ENCODE measurements around the gene ATP1B2. TPM values are rescaled to one million over a fixed set of nuclear protein-coding genes. Genes with fewer than 3 reads are reported as not detected.

The ATP1B2 gene
- total and polyA plus RNA-seq, 2 of the 8 experiments (the other 6 are each of a cell fraction or from before 2014, with no cell fraction given), result 9.1 to 21.0 TPM

GRCh38 chr17:7620835-7621234 is 29.9 kb upstream of the ATP1B2 start:
- FAIRE-seq, result no peak
- Histone ChIP-seq H3K9me3 (ENCODE audit: insufficient read depth in 2 of 2, low read depth in 1 of 2, low read length in 1 of 2) (no peaks in the 10 kb centered on the region), H2BK20ac (ENCODE audit: low read length) (no peak overlapping the region), H3K18ac (ENCODE audit: extremely low read depth, low read length) (no peak overlapping the region), H3K4ac (replicated peaks; ENCODE audit: insufficient read length, low read depth, low read length) (no peak overlapping the region), H2BK5ac (ENCODE audit: low read depth, low read length) (no peak overlapping the region), H3K14ac (ENCODE audit: insufficient read length) (no peak overlapping the region), H2AK5ac (ENCODE audit: low read depth, low read length) (no peak overlapping the region), H3K9ac (replicated peaks in 1 of 4; ENCODE audit: extremely low read depth in 1 of 4, low read depth in 3 of 4, low read length in 3 of 4) (no peak overlapping the region), H4K5ac (ENCODE audit: insufficient read length, low read depth, low read length) (no peak overlapping the region), H3K56ac (replicated peaks; ENCODE audit: insufficient read length, low read depth, low read length) (no peak overlapping the region), H2AFZ (ENCODE audit: low read length) (no peak overlapping the region), H3K27ac (ENCODE audit: low read depth, low read length) (no peak overlapping the region), H3K4me3 (ENCODE audit: extremely low read depth in 1 of 4, insufficient read depth in 2 of 4, low read depth in 3 of 4, low read length in 4 of 4) (no peak overlapping the region), H2BK12ac (ENCODE audit: low read depth, low read length) (no peak overlapping the region), H3K4me2 (ENCODE audit: insufficient read depth in 1 of 2, low read depth in 2 of 2, low read length in 2 of 2) (no peak overlapping the region), H3K79me2 (ENCODE audit: control insufficient read depth in 1 of 2, insufficient read depth in 2 of 2, low read length in 2 of 2) (no peaks in the 10 kb centered on the region), H3K4me1 (replicated peaks in 1 of 4; ENCODE audit: control insufficient read depth in 3 of 4, insufficient read depth in 4 of 4, low read length in 3 of 4) (no peaks in the 10 kb centered on the region), H3K23me2 (ENCODE audit: low read depth, low read length) (no peaks in the 10 kb centered on the region), H3K79me1 (ENCODE audit: low read depth, low read length) (no peaks in the 10 kb centered on the region), H3K36me3 (ENCODE audit: control insufficient read depth in 2 of 4, insufficient read depth in 4 of 4, low read length in 3 of 4) (peaks cover 0 to 1% (median 0%) of the 10 kb centered on the region in 4 experiments; a peak in 1 of 8 replicates), H4K20me1 (replicated peaks in 1 of 2; ENCODE audit: control insufficient read depth in 1 of 2, insufficient read depth in 2 of 2, low read length in 2 of 2) (no peaks in the 10 kb centered on the region), H2BK120ac (replicated peaks; ENCODE audit: low read depth, low read length) (no peak overlapping the region), H4K8ac (ENCODE audit: extremely low read depth, insufficient read depth, low read length) (no peak overlapping the region), H3K23ac (ENCODE audit: insufficient read length) (no peak overlapping the region), H4K91ac (replicated peaks; ENCODE audit: insufficient read length, low read length) (no peak overlapping the region), H3K27me3 (replicated peaks in 1 of 4; ENCODE audit: control insufficient read depth in 3 of 4, extremely low read depth in 1 of 4, insufficient read depth in 3 of 4, low read length in 3 of 4) (no peaks in the 10 kb centered on the region), H2BK15ac (ENCODE audit: low read length) (no peak overlapping the region)
- WGBS, 2 experiments (ENCODE audit: extremely low coverage in 1 of 2, insufficient coverage in 1 of 2, insufficient read length in 1 of 2, insufficient replicate concordance in 2 of 2, low coverage in 1 of 2, low lambda C conversion rate in 2 of 2, missing lambda C conversion rate in 1 of 2), result 89% methylated on average over 8 of the region's 8 CpGs; no CpG with 5 or more reads in 1 of the 2 experiments
- POLR2A ChIA-PET (ENCODE audit: partially characterized antibody), result interaction anchor here (0.9 to 79.4 kb wide), 3 partner anchors 17 to 46 kb away, joined by 3 to 2272 read pairs (median 3); partner anchors contain the start of genes ATP1B2, CD68, TP53 and WRAP53
- CTCF ChIA-PET (ENCODE audit: partially characterized antibody), result interaction anchor here (0.6 to 13.4 kb wide), 3 partner anchors 12 to 473 kb away, joined by 3 to 92 read pairs (median 3); partner anchors contain the start of genes SHBG and WRAP53
- no peak for DNase-seq (ENCODE audit: low read depth in 1 of 2, low spot score in 2 of 2)
- TF ChIP-seq TAF7 (optimal IDR thresholded peaks at IDR 0.05; ENCODE audit: borderline replicate concordance, low read depth, low read length) (no peak), KDM5A (IDR thresholded peaks at IDR 0.05; ENCODE audit: low read length) (no peak), RAD21 (IDR thresholded peaks at IDR 0.05 in 1 of 2, conservative IDR thresholded peaks at IDR 0.05 in 1 of 2; ENCODE audit: low read depth in 2 of 2, low read length in 2 of 2) (no peak), CBX5 (IDR thresholded peaks at IDR 0.05; ENCODE audit: low read depth, low read length) (no peak), NANOG (IDR thresholded peaks at IDR 0.05; ENCODE audit: insufficient read depth, low read depth, low read length, poor library complexity, severe bottlenecking) (no peak), CBX8 (IDR thresholded peaks at IDR 0.05; ENCODE audit: borderline replicate concordance, low read depth, low read length) (no peak), ASH2L (IDR thresholded peaks at IDR 0.05; ENCODE audit: low read length) (no peak), SIX5 (IDR thresholded peaks at IDR 0.05; ENCODE audit: low read depth, low read length) (no peak)

Measured in H1 (cell line).